B cell (primary cell): ENCODE data around the gene DGCR8. TPM values are rescaled to one million over a fixed set of nuclear protein-coding genes. Genes with fewer than 3 reads are reported as not detected.

Experiments
- ATAC-seq: fragments of 200-7000 bp; cut with Tn5 transposase; one replicate; pipeline ENCODE4 v1.10.0; 2021; ENCODE audit warnings: low read depth, mild to moderate bottlenecking, moderate number of reproducible peaks, moderate library complexity
- CTCF ChIA-PET: fragments of 350-600 bp; sonication (Branson Sonifier 250); formaldehyde crosslinking; loops from one replicate; lab custom pipeline; 2021; ENCODE audit warnings: antibody characterized with exemption, inconsistent platforms; lab: Charles Lee
- POLR2A ChIA-PET: fragments of 350-600 bp; sonication (Branson Sonifier 250); formaldehyde crosslinking; loops from one replicate; lab custom pipeline; 2021; ENCODE audit warnings: antibody characterized with exemption; lab: Charles Lee
- DNase-seq: peaks from one replicate; pipeline ENCODE4 v3.0.0; 2013
- H2AFZ ChIP-seq: 2 replicates; pipeline ENCODE4 v1.6.1; 2012; ENCODE audit warnings: mild to moderate bottlenecking, low read depth, low read length; ENCODE audit not compliant: insufficient read depth, poor library complexity, severe bottlenecking
- H3K27ac ChIP-seq, 2 donors: 1 replicate in 1 of 2; 2 replicates in 1 of 2; pipeline ENCODE4 v1.5.1; 2012 to 2013; ENCODE audit warnings: low read length in 2 of 2, mild to moderate bottlenecking in 2 of 2, moderate library complexity in 1 of 2
- H3K27me3 ChIP-seq, 4 experiments: fragments of 200-600 bp in 1 of 4; sonication (generic) in 1 of 4; replicated peaks in 1 of 4; 1 replicate in 2 of 4; 2 replicates in 2 of 4; pipeline versions ENCODE4 v1.6.1 to v1.7.0; 2013 to 2016; ENCODE audit warnings: low read length in 3 of 4, mild to moderate bottlenecking in 2 of 4, mixed read lengths in 1 of 4, moderate library complexity in 1 of 4; ENCODE audit not compliant: insufficient read depth in 4 of 4, control insufficient read depth in 3 of 4; ENCODE audit errors: control extremely low read depth in 1 of 4
- H3K36me3 ChIP-seq, 2 experiments: replicated peaks in 1 of 2; 1 replicate in 1 of 2; 2 replicates in 1 of 2; pipeline versions ENCODE4 v1.6.1 to v1.7.1; 2013; ENCODE audit warnings: low read length in 1 of 2; ENCODE audit not compliant: insufficient read depth in 2 of 2, control insufficient read depth in 1 of 2; ENCODE audit errors: control extremely low read depth in 1 of 2, extremely low read depth in 1 of 2
- H3K4me1 ChIP-seq, 2 donors: fragments of 200-600 bp in 1 of 2; sonication (generic) in 1 of 2; 1 replicate in 1 of 2; 2 replicates in 1 of 2; pipeline versions ENCODE4 v1.5.1 to v1.6.1; 2013 to 2017; ENCODE audit warnings: low read length in 2 of 2; ENCODE audit not compliant: control insufficient read depth in 2 of 2, insufficient read depth in 2 of 2
- H3K4me2 ChIP-seq: replicated peaks from 2 replicates; pipeline ENCODE3; 2012; ENCODE audit warnings: mild to moderate bottlenecking, low read depth, low read length; ENCODE audit not compliant: poor library complexity, severe bottlenecking
- H3K4me3 ChIP-seq, 5 experiments: fragments of 200-600 bp in 1 of 5; sonication (generic) in 1 of 5; 1 replicate in 3 of 5; 2 replicates in 2 of 5; pipeline versions ENCODE4 v1.5.1 to v1.7.0; 2011 to 2016; ENCODE audit warnings: low read length in 4 of 5, mild to moderate bottlenecking in 4 of 5, low read depth in 2 of 5, control low read depth in 1 of 5, moderate library complexity in 1 of 5; ENCODE audit not compliant: insufficient read depth in 1 of 5; ENCODE audit errors: control extremely low read depth in 1 of 5, extremely low read depth in 1 of 5
- H3K79me2 ChIP-seq: fragments of 200-600 bp; sonication (generic); one replicate; pipeline ENCODE4 v1.6.0; 2016; ENCODE audit warnings: low read length; ENCODE audit not compliant: control insufficient read depth, insufficient read depth
- H3K9ac ChIP-seq: fragments of 200-600 bp; sonication (generic); 2 replicates; pipeline ENCODE4 v1.6.1; 2017; ENCODE audit warnings: mild to moderate bottlenecking, low read length, moderate library complexity
- H3K9me3 ChIP-seq, 3 donors: one replicate each; pipeline versions ENCODE4 v1.6.1 to v1.7.1; 2013; ENCODE audit warnings: low read length in 2 of 3; ENCODE audit not compliant: control insufficient read depth in 2 of 3, insufficient read depth in 1 of 3; ENCODE audit errors: control extremely low read depth in 1 of 3
- H4K20me1 ChIP-seq: 2 replicates; pipeline ENCODE4 v1.6.0; 2012; ENCODE audit warnings: mild to moderate bottlenecking, low read length; ENCODE audit not compliant: insufficient read depth, control insufficient read depth, poor library complexity, severe bottlenecking
- H3K27ac Mint-ChIP-seq: one replicate; pipeline ENCODE4 v1.8.0; 2021; ENCODE audit warnings: mixed read lengths
- H3K27me3 Mint-ChIP-seq: one replicate; pipeline ENCODE4 v1.8.0; 2021; ENCODE audit warnings: mixed read lengths
- H3K4me1 Mint-ChIP-seq: one replicate; pipeline ENCODE4 v1.8.0; 2021; ENCODE audit warnings: mixed read lengths
- H3K4me3 Mint-ChIP-seq: one replicate; pipeline ENCODE4 v1.8.0; 2021; ENCODE audit warnings: mixed read lengths
- H3K9me3 Mint-ChIP-seq: one replicate; pipeline ENCODE4 v1.8.0; 2022; ENCODE audit warnings: mixed read lengths; ENCODE audit not compliant: insufficient read depth
- CTCF ChIP-seq: fragments of 200-600 bp; IDR thresholded peaks from one replicate; pipeline ENCODE4 v1.8.0; 2022; ENCODE audit warnings: antibody characterized with exemption, mild to moderate bottlenecking
- EZH2 ChIP-seq: IDR thresholded peaks from 2 replicates; pipeline ENCODE4 v1.6.1; 2012; ENCODE audit warnings: borderline replicate concordance, low read depth, mild to moderate bottlenecking, moderate library complexity, low read length; ENCODE audit not compliant: insufficient read depth, poor library complexity, severe bottlenecking
- WGBS: methylation state at CpG from one replicate; pipeline ENCODE4 v1.1.5; 2013; ENCODE audit warnings: missing lambda C conversion rate; ENCODE audit not compliant: insufficient coverage; 5-methylcytosine and 5-hydroxymethylcytosine counted together
- intact Hi-C: fragments of 100-400 bp; cut with micrococcal nuclease; formaldehyde crosslinking; loops from one replicate; pipeline ENCODE4 v1.10.0; 2022
- polyA plus RNA-seq: library from polyadenylated mRNA; depleted of rRNA; stranded (reverse); fragments of >200 nt; gene quantifications from 2 replicates; pipeline ENCODE4 v1.2.3, GENCODE V29; 2012
- total RNA-seq, 2 donors: library from RNA; stranded (reverse); fragments of 120-200 nt in 1 of 2; gene quantifications; 1 replicate in 1 of 2; 2 replicates in 1 of 2; pipeline versions ENCODE4 v1.2.3 to v1.2.4, GENCODE V29; 2013 to 2022

The DGCR8 gene
- total and polyA plus RNA-seq, 2 donors (not counting 1 experiment from before 2014, with no cell fraction given) = 19.6 to 43.2 TPM

DNA sequence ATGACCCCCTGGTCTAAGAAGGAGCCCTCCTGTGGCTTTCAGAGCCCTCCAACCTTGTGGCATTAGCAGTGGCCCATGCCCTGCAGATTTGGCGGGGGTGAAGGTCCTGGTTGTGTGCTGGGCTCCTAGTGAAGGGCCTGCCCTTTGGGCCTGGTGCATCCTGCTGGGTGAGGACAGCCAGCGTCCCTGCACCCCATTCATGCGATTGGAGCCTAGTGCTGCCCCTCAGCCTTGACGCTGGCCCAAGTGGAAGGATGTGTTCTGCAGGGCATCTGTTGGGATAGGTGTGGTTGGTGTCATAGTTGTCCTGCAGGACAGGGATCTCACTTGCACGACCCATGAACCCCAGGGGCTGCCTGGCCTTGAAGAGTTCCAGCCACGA is 28.1 kb upstream of the DGCR8 start:
- H3K9me3 Mint-ChIP-seq = no peaks in the 10 kb centered on the region
- Histone ChIP-seq H3K36me3 (peaks cover 0 to 63% of the 10 kb centered on the region in 2 experiments), H3K9me3 (peaks cover 0 to 12% (median 0%) of the 10 kb centered on the region in 3 donors), H3K27me3 (no peaks in the 10 kb centered on the region), H3K4me3 (no peak overlapping the region), H3K79me2 (peaks cover 5% of the 10 kb centered on the region), H3K27ac (no peak overlapping the region), H3K9ac (no peak overlapping the region), H2AFZ (no peak overlapping the region), H3K4me1 (no peaks in the 10 kb centered on the region), H4K20me1 (peaks cover 4% of the 10 kb centered on the region), H3K4me2 (no peak overlapping the region)
- CTCF ChIA-PET = no interaction called here
- H3K4me1 Mint-ChIP-seq = no peaks in the 10 kb centered on the region
- H3K4me3 Mint-ChIP-seq = no peak overlapping the region
- no peaks in the 10 kb centered on the region for H3K27me3 Mint-ChIP-seq
- TF ChIP-seq EZH2 = no peak
- no peak for TF ChIP-seq CTCF
- 97% methylated on average over 6 of the region's 6 CpGs for WGBS
- POLR2A ChIA-PET = no interaction called here
- no peak overlapping the region for H3K27ac Mint-ChIP-seq
- ATAC-seq (no peak), DNase-seq (no peak)
- intact Hi-C loops = no loop called here

GRCh38 chr22:20052309-20053259 is 27.5 kb upstream of the DGCR8 start:
- no peak overlapping the region for H3K4me3 ChIP-seq
- H3K27ac ChIP-seq = no peak overlapping the region
- intact Hi-C loops = no loop called here
- ChIA-PET CTCF (no interaction called here), POLR2A (no interaction called here)
- Mint-ChIP-seq H3K4me1 (no peaks in the 10 kb centered on the region), H3K27ac (no peak overlapping the region), H3K9me3 (no peaks in the 10 kb centered on the region), H3K27me3 (no peaks in the 10 kb centered on the region), H3K4me3 (no peak overlapping the region)
- WGBS = 93% methylated on average over 24 of the region's 26 CpGs
- peaks cover 10% of the 10 kb centered on the region for H4K20me1 ChIP-seq
- TF ChIP-seq CTCF (no peak), EZH2 (no peak)
- no peak for ATAC-seq
- no peak for DNase-seq
- peaks cover 0 to 65% of the 10 kb centered on the region in 2 experiments for H3K36me3 ChIP-seq
- no peak overlapping the region for H3K4me2 ChIP-seq
- no peak overlapping the region for H3K9ac ChIP-seq
- H3K4me1 ChIP-seq = no peaks in the 10 kb centered on the region
- H3K27me3 ChIP-seq = no peaks in the 10 kb centered on the region
- H2AFZ ChIP-seq = no peak overlapping the region
- H3K9me3 ChIP-seq = peaks cover 0 to 10% (median 0%) of the 10 kb centered on the region in 3 donors
- peaks cover 3% of the 10 kb centered on the region for H3K79me2 ChIP-seq
